DMS79 treated with DMSO at 0.1 percent for 48 hours (cell line): ENCODE results near the gene CTDSP1.

Source experiments
- DNase-seq: peaks from one replicate; lab custom pipeline; 2025; lab: John Stamatoyannopoulos, UW

Gene CTDSP1

DNA sequence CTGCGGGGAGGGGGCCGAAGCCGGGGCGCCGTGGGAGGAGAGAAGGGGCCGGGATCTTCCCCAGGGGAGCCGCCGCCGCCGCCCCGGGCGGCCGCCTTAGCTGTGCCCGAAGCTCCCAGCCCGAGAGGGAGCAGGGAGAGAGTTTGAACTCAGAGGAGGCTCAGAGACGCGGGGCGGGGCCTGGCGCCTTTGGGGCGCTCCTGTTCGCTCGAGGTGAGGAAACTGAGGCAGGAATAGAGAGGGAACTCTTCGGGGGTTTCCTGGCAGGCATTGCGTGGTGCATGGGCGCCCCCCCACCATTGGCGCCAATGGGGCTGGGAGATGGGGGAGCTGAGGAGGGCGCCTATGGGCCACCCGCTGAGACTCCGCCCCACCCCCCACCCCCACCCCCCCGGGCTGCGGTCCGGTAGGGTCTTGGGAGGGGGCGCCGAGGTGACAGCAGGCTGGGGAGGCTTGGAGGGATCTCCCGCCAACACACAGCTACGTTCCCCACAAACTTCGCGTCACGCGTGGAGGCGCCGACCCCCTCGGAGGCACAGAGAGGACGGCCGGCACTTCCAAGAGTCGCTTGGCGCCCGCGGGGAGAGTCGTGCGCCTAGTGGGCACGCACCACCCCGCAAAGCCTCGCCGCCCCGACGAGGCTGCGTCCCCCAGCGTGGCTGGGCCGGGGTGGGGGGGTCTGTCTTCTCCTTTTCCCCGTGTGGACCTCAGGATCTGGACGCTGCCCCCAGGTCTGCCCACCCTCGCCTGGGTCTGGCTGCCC, 680 bp downstream of the CTDSP1 start:
- DNase-seq: no peak

GRCh38 chr2:218400930-218401881, 1.5 kb downstream of the CTDSP1 start:
- no peak for DNase-seq

DNA sequence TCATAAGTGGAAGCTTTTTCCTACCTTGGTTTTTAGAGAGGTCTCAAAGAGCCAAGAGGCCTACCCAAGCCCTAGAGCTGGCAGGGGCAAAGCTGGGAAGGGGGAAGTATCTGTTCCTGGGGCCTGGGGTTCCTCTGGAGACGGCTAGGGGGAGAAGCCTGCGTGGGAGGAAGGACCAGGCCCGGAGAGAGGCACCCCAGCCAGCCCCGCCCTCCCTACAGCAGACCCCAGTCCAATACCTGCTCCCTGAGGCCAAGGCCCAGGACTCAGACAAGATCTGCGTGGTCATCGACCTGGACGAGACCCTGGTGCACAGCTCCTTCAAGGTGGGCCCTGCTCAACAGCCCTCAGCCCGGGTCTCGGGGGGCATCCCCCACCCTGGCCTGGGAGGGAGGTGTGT, 2.2 kb downstream of the CTDSP1 start:
- no peak for DNase-seq

GRCh38 chr2:218402491-218402901, 2.8 kb downstream of the CTDSP1 start:
- no peak for DNase-seq

GRCh38 chr2:218402911-218403411, 3.3 kb downstream of the CTDSP1 start:
- DNase-seq: no peak

DNA sequence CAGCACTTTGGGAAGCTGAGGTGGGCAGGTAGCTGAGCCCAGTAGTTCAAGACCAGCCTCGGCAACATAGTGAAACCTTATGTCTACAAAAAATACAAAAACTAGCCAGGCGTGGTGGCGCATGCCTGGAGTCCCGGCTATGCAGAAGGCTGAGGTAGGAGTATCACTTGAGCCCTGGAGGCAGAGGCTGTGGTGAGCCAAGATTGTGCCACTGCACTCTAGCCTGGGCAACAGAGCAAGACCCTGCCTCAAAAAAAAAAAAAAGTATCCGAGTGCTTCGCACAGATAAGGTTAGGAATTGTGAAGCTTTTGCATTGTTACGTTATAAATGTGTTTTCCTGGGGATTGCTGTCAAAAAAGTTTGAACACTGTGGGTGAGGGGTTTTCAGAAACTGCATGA, 4.1 kb downstream of the CTDSP1 start:
- DNase-seq: no peak

GRCh38 chr2:218404351-218405085, 4.8 kb downstream of the CTDSP1 start:
- no peak for DNase-seq

DNA sequence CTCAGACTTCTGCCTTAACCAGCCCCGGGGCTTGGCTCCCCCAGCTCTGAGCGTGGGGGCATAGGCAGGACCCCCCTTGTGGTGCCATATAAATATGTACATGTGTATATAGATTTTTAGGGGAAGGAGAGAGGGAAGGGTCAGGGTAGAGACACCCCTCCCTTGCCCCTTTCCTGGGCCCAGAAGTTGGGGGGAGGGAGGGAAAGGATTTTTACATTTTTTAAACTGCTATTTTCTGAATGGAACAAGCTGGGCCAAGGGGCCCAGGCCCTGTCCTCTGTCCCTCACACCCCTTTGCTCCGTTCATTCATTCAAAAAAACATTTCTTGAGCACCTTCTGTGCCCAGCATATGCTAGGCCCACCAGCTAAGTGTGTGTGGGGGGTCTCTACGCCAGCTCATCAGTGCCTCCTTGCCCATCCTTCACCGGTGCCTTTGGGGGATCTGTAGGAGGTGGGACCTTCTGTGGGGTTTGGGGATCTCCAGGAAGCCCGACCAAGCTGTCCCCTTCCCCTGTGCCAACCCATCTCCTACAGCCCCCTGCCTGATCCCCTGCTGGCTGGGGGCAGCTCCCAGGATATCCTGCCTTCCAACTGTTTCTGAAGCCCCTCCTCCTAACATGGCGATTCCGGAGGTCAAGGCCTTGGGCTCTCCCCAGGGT, 5.5 kb downstream of the CTDSP1 start:
- DNase-seq: no peak

DNA sequence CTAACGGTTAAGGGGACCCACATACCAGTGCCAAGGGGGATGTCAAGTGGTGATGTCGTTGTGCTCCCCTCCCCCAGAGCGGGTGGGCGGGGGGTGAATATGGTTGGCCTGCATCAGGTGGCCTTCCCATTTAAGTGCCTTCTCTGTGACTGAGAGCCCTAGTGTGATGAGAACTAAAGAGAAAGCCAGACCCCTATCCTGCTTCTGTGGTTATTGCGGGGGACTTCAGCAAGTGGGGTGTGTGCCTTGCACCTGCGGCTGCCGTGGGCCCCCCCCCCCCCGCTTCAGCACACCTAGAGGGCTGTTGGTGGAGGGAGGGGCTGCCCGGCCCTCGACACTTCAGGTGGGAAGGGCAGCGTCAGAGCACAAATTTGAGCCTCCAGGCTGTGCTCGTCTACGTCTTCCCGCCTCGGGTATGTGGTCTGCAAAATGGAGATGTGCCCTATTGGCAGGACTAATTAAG, 6.1 kb downstream of the CTDSP1 start:
- no peak for DNase-seq

DNA sequence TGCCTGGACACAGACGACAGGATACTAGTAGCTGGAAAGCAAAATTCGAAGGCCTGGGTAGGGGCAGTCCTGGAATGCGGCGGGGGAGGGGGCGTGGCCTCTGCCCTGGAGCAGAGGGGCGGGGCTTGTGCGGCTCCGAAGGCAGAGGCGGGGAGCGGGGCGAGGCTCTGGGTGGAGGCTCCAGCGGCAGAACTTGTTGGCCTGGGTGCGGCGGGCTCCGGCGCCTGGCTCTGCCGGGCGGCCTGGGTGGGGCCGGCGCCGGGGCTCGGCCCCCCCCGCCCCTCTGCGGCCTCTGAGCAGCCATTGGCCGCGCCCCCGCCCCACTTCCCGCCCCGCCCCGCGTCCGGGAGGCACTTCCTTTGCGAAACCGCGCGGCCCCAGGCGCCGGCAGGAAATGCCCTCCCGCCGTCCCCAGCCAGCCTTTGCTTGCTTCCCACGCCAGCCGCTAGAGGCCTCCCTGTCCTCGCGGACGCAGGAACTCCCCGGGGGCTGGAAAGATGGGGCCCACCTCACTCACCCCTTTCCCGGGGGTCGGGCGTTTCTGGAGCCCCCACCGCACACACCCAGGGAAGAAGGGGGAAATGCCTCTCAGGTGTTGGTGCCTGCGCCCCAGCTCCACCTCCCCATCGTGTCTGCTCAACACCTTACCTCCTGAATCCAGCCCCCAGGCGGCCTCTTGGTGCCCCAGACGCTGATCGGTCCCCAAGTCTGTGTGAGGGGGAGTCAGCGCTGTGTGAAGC, 6.7 kb downstream of the CTDSP1 start:
- DNase-seq: peak; percentile 97

DNA sequence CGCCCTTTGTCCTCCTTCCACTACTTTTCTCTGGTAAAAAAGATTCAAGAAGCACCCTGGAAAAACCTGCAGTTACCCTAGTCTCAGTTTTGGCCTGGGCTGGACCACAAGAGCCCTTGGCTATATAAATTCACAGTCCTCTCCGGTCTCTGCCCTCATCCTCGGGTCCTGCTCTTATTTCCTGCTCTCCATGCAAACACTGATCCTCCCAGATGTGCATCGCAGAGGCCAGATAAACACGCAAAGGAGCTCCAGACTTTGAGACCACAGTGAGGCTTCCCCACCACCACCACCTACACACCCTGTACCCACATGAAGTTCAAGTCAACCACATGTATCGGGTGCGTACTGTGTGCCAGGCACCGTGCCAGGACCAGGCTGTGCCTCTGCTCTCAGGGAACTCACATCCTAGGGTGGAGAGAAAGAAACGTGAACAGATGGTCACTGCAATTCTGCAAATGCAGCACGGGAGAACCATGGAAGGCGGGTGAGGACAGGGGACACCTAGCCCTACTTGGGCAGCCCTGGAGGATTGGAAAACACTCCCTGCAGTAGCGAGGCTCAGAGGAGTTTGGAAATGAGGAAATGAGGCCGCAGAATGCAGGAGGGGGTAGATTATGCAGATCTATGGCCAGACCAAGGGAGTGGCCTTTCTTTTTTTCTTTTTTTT, 7.4 kb downstream of the CTDSP1 start:
- peak; percentile 80 for DNase-seq

- DNase-seq: no peak
Measured at GRCh38 chr2:218407717-218408116, 8.0 kb downstream of the CTDSP1 start.

DNA sequence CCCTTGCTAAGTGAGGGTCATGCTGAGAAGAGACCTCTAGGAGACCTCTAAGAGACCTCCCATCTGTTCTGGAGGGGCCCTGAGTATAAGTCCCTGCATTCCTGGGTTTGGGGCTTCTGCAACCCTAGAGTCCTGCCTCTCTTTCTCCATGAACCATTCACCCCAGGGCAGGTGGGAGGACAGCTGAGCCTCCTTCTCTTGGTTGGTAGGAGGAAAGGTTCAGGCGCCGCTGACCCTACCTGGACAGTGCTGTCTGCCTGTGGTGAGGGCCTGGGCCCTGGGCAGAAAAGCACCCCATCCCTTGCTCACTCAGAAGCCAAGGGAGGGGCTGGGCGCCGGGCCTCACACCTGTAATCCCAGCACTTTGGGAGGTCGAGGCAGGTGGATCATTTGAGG, 18.7 kb downstream of the CTDSP1 start:
- DNase-seq: no peak

- DNase-seq: no peak
Measured at GRCh38 chr2:218418717-218419458, 19.2 kb downstream of the CTDSP1 start, which contains the start of gene VIL1. Gene VIL1 (plus strand): TSS chr2:218419123. CDS start chr2:218423779, 4,656 bp downstream.

DNA sequence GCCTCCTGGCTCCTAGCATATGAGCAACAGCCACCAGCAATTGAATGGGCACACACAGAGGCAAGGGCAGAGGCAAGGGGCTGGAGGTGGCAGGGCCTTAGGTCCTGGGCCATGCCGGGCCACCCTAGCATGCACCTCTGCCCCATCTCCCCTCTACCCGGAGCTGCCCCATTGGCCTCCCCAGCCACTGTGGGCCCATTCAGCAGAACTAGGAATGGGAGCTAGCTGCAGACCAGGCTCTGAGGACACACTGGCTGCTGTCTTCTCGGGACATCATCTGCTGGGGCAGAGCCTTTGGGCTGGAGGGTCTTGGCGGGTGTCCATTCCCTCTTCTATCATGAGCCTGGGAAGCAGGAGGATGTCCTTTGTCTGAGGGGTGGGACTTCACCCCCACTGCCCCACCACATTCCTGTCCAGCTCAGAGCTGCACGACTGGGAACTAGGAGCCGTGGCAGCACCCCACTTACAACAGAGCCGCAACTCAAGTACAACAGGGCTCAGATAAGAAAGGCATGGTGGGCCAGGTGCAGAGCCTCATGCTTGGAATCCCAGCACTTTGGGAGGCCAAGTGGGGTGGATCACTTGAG, 20.1 kb downstream of the CTDSP1 start:
- no peak for DNase-seq

DNA sequence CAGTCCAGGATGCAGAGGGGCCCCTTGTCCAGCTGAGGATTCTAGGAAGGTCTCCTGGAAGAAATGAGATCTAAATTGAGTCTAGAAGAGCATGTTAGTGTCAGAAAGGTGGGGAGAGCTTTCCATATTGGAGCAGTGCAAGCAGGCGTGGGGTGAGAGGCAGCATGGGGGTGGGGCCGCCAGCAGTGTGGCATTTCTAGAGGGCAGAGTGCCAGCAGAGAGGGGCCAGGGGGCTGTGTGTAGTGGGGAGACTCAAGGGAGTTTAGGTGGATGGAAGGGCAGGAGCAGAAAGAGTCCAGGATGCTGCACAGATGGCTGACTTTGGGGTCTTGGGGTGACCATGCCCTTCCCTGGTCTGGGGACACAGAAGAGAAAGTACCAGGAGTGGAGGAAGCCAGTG, 21.4 kb downstream of the CTDSP1 start:
- no peak for DNase-seq

DNA sequence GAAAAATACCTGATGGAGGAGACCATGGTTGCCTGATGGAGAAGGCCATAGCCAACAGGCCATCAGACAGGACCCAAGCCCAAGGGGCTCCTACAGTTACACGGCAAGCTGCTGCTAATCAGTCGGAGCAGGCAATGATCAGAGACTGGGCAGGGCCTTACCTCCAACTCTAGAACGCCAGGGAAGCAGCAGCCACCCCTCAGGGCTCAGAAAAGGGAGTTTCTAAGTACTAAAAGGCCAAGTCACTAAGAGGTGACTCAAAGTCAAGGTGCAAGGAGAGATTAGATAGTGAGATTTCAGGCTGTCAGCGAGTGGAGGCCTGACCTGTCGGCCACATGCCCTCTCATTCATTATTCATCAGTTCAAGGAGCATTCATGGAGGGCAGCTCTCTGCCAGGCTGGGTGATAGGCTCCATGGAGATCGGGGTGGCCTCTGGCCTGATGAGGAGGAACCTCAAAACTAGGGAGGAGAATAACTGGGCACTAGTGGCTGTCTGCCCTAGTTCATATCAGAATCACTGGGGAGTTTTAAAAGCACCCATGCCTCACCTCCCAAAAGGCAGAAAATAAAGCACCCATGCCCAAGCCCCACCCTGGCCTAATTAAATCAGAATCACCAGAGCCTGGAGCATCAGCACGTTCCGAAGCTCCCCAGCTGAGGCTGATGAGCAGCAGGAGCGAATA, 22.9 kb downstream of the CTDSP1 start:
- no peak for DNase-seq

DNA sequence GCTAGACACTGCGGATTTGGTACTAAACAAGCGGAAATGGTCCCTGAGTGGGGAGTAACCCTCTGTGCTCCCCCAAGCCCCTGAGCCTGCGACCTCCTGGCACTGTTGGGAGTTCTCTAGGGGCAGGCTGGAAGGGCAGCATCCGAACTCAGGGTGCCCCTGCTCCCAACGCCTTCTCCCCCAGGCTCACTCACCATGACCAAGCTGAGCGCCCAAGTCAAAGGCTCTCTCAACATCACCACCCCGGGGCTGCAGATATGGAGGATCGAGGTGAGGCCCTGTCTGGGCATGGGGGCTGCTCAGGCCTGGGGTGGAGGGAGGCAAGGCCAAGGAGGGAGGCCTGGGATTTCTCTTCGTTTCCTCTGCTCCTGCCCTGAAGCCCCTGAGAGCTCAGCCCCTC, 23.9 kb downstream of the CTDSP1 start:
- no peak for DNase-seq
